RWPE1 (cell line): ENCODE measurements around the gene TREM2.
"Not testable (repeated sequence)": the region's sequence is repeated elsewhere in the genome, so short reads cannot be mapped to it uniquely, and the experiment has no call there.

Experiments
- CTCF ChIA-PET: fragments of 350-600 bp; sonication (Branson Sonifier 250); formaldehyde crosslinking; extraction: SDS; loops from one replicate; lab custom pipeline; 2021; lab: Yijun Ruan, JAX
- POLR2A ChIA-PET: fragments of 400-600 bp; formaldehyde crosslinking; extraction: SDS; loops from one replicate; lab custom pipeline; 2020; ENCODE audit warnings: antibody characterized with exemption; ENCODE audit not compliant: low non-redundant PET; lab: Yijun Ruan, JAX
- DNase-seq: peaks from one replicate; pipeline ENCODE4 v3.0.0; 2012; ENCODE audit warnings: low spot score
- H3K27ac ChIP-seq: fragments of 450-650 bp; 2 replicates; pipeline ENCODE4 v1.5.1; 2017
- TF ChIP-seq, protein P1 (sequence below): fragments of 450-650 bp; conservative IDR thresholded peaks from 2 replicates; pipeline ENCODE4 v1.5.1; 2017; ENCODE audit warnings: low read depth, mild to moderate bottlenecking

Gene TREM2

GRCh38 chr6:41122918-41123317, 40.0 kb downstream of the TREM2 start:
- ChIA-PET CTCF (interaction anchor here (0.6 kb wide), 1 partner anchor 30 kb away, joined by 6 read pairs; no protein-coding TSS in a partner anchor), POLR2A (no interaction called here)
- DNase-seq = no peak
- TF ChIP-seq, protein P1, sequence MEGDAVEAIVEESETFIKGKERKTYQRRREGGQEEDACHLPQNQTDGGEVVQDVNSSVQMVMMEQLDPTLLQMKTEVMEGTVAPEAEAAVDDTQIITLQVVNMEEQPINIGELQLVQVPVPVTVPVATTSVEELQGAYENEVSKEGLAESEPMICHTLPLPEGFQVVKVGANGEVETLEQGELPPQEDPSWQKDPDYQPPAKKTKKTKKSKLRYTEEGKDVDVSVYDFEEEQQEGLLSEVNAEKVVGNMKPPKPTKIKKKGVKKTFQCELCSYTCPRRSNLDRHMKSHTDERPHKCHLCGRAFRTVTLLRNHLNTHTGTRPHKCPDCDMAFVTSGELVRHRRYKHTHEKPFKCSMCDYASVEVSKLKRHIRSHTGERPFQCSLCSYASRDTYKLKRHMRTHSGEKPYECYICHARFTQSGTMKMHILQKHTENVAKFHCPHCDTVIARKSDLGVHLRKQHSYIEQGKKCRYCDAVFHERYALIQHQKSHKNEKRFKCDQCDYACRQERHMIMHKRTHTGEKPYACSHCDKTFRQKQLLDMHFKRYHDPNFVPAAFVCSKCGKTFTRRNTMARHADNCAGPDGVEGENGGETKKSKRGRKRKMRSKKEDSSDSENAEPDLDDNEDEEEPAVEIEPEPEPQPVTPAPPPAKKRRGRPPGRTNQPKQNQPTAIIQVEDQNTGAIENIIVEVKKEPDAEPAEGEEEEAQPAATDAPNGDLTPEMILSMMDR = no peak
- H3K27ac ChIP-seq = no peak overlapping the region

DNA sequence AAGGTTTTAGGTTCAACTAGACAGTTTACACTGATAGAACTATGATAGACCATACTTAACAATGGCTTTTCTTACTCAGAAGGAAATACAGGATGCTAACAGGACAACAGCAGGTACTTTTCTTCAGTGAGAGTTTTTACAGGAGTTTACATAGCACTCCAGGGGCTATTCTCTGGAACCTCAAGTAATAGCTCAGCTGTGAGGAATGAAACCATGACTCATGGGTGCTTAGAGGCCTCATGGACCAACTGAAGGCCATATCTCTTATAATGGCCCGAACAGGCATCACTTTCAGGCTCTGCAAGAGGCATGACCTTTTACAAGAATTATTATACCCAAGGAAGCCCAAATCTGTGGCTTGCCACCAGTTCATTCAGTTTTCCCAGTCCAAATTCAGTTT, 40.5 kb downstream of the TREM2 start:
- CTCF ChIA-PET = no interaction called here
- no peak for DNase-seq

GRCh38 chr6:41120058-41120457, 42.9 kb downstream of the TREM2 start:
- H3K27ac ChIP-seq = no peak overlapping the region
- TF ChIP-seq, protein P1 = no peak
- ChIA-PET POLR2A (no interaction called here), CTCF (interaction anchor here (0.7 kb wide), 1 partner anchor 17 kb away, joined by 4 read pairs; no protein-coding TSS in a partner anchor)
- DNase-seq = no peak

More for the DNA sequence above, 40.5 kb downstream of the TREM2 start:
- POLR2A ChIA-PET = no interaction called here
- TF ChIP-seq, protein P1 = no peak
- H3K27ac ChIP-seq = no peak overlapping the region

DNA sequence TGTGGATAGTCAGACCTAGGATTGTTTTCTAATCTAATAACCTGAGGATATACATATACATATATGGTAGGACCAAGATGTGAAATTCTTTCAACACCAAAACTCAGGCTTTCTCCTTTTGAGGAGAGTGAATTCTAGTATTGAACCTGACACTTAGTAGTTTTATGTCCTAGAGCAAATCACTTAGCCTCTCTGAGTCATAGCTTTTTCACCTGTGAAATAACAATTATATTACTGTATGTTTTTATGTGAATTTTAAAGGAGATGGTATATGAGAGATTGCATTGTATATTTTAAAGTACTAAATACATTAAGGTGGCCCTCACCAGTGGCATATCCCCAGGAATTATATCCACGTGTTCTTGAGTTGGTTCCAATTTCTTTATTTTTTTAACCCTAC, 43.4 kb downstream of the TREM2 start:
- no peak overlapping the region for H3K27ac ChIP-seq
- CTCF ChIA-PET = no interaction called here
- POLR2A ChIA-PET = no interaction called here
- no peak for DNase-seq
- TF ChIP-seq, protein P1 = no peak

GRCh38 chr6:41115027-41115426, 47.9 kb downstream of the TREM2 start:
- DNase-seq, CTCF ChIA-PET, H3K27ac ChIP-seq, POLR2A ChIA-PET: not testable (repeated sequence)

- ChIA-PET POLR2A (no interaction called here), CTCF (interaction anchor here (0.6 kb wide), 1 partner anchor 259 kb away, joined by 3 read pairs; no protein-coding TSS in a partner anchor)
- peak overlapping the region; percentile 33 for H3K27ac ChIP-seq
- DNase-seq = peak; percentile 54
- TF ChIP-seq, protein P1 = no peak
These were observed 51.9 kb downstream of the TREM2 start for GRCh38 chr6:41111017-41111416.
